Choroid plexus epithelial cell (primary cell): Measurements from ENCODE around the gene ADCY1.
A peak's percentile ranks its signal among the peaks of the same experiment; 100 is the strongest.

Source experiments
- DNase-seq: peaks from one replicate; pipeline ENCODE4 v3.0.0-alpha.2; 2010; ENCODE audit warnings: low read depth
- H3K4me3 ChIP-seq: 2 replicates; pipeline ENCODE4 v1.5.1; 2011; ENCODE audit warnings: low read depth, mild to moderate bottlenecking, control low read depth, low read length, moderate library complexity
- TF ChIP-seq, protein P1 (sequence below): conservative IDR thresholded peaks from 2 replicates; pipeline ENCODE4 v1.5.1; 2011; ENCODE audit warnings: low read depth, mild to moderate bottlenecking, control low read depth, inconsistent platforms, low read length, moderate library complexity

The ADCY1 gene

DNA sequence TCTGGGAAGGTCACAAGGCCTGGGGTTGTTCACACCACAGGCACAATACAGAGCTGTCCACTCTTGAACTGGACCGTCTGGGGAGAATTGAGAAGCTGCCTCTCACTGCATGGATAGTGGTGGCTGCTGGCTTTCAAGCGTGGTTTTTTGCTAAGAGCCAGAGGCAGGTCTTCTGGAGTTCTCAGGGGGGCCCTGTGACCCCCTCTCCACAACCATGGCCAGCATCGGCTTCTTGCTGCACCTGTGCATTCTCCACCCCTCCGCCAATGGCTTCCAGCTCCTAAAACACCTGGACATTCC is 140.3 kb downstream of the ADCY1 start:
- TF ChIP-seq, protein P1, sequence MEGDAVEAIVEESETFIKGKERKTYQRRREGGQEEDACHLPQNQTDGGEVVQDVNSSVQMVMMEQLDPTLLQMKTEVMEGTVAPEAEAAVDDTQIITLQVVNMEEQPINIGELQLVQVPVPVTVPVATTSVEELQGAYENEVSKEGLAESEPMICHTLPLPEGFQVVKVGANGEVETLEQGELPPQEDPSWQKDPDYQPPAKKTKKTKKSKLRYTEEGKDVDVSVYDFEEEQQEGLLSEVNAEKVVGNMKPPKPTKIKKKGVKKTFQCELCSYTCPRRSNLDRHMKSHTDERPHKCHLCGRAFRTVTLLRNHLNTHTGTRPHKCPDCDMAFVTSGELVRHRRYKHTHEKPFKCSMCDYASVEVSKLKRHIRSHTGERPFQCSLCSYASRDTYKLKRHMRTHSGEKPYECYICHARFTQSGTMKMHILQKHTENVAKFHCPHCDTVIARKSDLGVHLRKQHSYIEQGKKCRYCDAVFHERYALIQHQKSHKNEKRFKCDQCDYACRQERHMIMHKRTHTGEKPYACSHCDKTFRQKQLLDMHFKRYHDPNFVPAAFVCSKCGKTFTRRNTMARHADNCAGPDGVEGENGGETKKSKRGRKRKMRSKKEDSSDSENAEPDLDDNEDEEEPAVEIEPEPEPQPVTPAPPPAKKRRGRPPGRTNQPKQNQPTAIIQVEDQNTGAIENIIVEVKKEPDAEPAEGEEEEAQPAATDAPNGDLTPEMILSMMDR = no peak
- H3K4me3 ChIP-seq = no peak overlapping the region
- no peak for DNase-seq

DNA sequence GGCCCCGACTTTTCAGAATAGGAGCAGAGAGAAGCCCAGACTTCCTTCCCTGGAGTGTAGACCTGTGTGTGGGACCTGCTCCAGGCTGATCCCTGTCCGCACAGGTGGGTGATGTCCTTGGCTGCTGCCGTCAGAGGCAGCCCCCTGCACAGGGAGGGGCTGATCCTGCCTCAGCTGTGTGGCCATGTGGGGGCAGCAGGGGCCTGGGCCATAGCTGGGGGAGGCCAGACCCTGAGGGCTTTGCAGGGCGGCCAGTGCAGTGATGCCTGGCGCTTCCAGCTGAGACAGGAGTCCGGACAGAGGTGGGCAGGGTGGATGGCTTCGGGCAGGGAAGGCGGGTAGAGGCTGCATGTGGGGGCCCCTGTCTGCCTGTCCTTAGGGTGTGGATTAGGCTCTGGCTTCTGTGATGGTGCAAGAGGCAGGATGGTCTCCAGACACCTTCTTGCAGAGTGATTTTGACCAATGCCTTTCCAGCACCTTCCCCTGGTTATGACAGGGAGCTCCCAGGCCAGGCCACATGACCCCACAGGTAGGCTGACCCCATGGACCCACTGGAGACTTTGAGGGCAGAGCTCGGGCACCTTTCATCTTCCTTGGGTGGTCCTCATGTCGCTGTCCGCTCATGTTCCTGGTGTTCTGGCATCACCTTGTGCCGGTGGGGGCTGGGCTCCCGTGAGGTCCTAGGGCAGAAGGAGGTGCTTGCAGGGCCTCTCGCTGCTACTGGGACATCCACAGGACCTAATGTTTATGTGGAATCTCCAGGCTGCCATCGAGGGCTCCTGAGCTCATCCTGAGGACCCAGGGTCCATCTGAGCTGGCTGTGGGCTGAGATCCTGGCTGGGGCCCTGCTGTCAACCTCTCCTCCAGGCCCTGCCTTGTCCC is 141.5 kb downstream of the ADCY1 start:
- TF ChIP-seq, protein P1 = no peak
- DNase-seq = no peak
- no peak overlapping the region for H3K4me3 ChIP-seq

DNA sequence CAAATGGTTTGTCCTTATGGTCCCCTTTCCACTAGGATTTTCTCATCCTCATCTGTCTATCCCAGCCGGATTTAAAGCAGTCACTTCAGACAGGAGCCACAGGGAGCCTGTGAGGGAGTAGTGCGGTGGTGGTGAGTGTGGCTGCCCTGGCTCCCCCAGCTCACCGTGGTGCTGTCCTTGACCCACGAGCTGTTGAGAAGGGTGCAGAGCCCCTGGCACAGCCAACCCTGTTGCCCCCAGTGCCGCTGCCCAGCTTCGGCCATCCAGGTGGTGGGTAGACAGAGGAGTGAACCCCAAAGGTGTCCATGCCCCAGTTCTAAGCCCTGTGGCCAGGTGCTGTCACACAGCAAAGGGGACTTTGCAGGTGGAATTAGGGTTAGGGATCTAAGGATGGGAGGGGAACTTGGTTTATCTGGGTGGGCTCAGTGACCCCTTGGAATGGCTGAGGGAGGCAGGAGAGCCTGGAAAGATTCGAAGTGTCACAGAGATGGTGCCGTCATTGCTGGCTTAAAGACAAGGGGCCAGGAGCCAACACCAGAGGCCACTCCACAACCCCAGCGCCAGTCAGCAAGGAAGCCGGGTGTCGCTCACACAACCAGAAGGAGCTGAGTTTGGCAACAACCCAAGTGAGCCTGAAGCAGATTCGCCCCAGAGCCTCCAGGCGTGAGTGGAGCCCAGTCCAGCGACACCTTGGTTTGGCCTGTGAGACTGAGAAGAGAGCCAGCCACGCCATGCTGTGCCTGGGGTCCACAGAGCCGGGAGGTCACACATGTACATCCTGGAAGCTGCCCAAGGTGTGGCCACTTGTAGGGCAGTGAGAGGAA is 142.4 kb downstream of the ADCY1 start:
- H3K4me3 ChIP-seq = no peak overlapping the region
- no peak for DNase-seq
- TF ChIP-seq, protein P1 = no peak

DNA sequence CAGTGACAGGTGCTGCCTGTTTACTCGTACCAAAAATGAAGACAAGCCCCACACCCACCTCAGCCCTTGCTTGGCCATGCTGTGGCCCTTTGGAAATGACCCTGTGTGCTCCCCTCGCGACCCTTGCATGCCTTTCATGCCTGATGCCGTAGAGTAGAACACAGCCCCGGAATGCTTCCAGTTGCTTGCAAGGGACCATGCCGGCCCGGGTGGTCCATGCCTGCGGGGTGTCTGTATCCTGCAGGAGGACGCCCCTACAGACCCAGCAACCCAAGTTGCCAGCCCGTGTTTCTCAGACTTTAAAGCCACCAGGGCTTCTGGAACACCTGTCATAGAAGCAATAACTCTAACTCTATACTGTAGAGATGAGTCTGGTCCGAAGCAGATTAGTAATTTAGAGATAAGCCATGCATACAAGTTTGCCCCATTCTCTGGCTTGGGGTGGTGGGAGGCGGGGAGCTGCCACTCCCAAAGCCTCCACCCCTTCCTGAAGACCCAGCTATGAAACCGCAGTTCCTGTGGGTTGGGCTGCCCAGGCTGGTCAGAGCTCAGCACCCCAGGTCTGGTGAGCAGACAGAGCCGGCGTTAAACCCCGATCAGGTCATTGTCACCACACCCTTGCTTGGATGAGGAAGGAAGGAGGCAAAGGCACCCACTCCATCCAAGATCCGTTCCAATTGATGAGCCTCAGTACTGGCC is 143.5 kb downstream of the ADCY1 start:
- no peak overlapping the region for H3K4me3 ChIP-seq
- no peak for DNase-seq
- TF ChIP-seq, protein P1 = no peak

DNA sequence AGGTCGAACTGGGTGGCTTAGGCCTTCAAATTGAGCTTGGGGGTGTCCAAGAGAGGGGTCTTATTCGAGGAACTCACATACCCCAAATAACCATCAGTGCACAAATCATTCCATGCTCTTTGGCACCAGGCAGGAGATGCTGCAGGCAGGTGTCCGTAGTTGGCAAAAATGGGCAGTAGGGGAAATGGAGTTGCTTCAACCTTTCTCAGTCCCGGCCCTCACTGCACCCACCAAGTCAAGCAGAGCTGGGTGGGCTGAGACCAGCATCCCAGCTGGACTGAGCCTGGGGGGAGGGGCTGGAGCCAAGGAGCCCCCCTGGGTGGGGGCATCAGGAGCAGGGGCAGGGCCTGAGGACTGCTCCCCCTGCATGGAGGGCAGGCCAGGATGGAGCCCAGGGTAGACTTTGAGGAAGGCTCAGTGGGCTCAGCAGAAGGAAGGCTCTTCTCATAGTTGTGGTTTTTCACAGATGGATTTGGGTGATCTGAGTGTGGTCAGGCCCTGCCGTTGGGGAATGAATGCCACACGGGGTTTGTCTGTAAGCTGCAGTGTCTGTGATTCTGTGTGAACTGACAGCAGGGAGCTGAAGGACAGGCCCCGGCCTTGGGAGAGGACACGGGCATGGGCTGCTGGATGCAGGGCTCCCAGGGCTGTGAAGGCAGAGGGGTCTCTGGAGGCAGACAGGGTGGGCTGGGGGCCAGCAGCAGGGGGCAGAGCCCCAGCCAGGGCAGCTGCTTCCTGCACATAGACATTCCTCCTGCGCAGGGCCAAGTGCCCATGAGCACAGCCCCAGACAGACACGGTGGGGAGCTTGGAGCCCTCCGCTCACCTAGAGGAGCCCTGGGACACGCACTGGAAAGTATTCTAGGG is 144.5 kb downstream of the ADCY1 start:
- peak; percentile 24 for DNase-seq
- no peak overlapping the region for H3K4me3 ChIP-seq
- TF ChIP-seq, protein P1 = no peak

DNA sequence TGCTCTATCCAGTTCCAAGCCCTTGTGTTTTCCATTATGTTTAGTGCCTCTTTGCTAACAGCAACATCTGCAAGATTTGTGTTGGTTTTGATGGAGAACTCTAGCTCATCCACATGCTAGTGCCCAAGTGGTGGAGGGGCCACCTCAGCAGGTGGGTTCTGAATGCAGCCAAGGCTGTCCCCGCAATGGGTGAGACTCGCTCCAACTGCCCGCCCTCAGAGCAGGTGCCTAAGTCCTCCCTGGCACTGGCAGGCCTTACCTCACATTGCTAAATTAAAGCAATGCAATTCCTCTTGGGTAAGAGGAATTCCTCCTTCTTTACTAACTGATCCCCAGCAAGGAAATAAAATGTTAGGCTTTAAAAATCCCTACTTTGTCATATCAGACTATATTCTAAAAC is 146.8 kb downstream of the ADCY1 start:
- DNase-seq = no peak
- TF ChIP-seq, protein P1 = no peak
- no peak overlapping the region for H3K4me3 ChIP-seq
